Measurements from ENCODE around the gene ZCCHC10.
"Not testable (repeated sequence)": the region's sequence is repeated elsewhere in the genome, so short reads cannot be mapped to it uniquely, and the experiment has no call there.

The ZCCHC10 gene

GRCh38 chr5:132976852-132977251, 49.5 kb downstream of the ZCCHC10 start:
- no peak for DNase-seq

- DNase-seq, result not testable (repeated sequence)
Observed at GRCh38 chr5:132972436-132972828, 53.9 kb downstream of the ZCCHC10 start.

GRCh38 chr5:132971483-132972435, 54.6 kb downstream of the ZCCHC10 start:
- peak; percentile 52 for DNase-seq

- no peak for DNase-seq
Observed at GRCh38 chr5:132965120-132965519, 61.2 kb downstream of the ZCCHC10 start.

- DNase-seq, result peak; percentile 97
Observed at GRCh38 chr5:132963171-132964104, 62.9 kb downstream of the ZCCHC10 start, which contains the start of gene AFF4. Gene AFF4 (minus strand): TSS chr5:132963634. CDS start chr5:132937189, 26,445 bp downstream.

- peak; percentile 57 for DNase-seq
Observed at GRCh38 chr5:132962429-132963021, 63.8 kb downstream of the ZCCHC10 start.

- peak; percentile 55 for DNase-seq
Observed at GRCh38 chr5:132961887-132962286, 64.5 kb downstream of the ZCCHC10 start.

GRCh38 chr5:132961123-132961815, 65.1 kb downstream of the ZCCHC10 start:
- DNase-seq, result not testable (repeated sequence)

- DNase-seq, result not testable (repeated sequence)
Observed at GRCh38 chr5:132956166-132956799, 70.1 kb downstream of the ZCCHC10 start.

GRCh38 chr5:132953710-132954109, 72.6 kb downstream of the ZCCHC10 start:
- DNase-seq, result no peak

GRCh38 chr5:132952829-132953228, 73.5 kb downstream of the ZCCHC10 start:
- DNase-seq, result no peak

- DNase-seq, result no peak
Observed at GRCh38 chr5:132951897-132952296, 74.5 kb downstream of the ZCCHC10 start.

- peak; percentile 23 for DNase-seq
Observed at GRCh38 chr5:132949136-132949535, 77.2 kb downstream of the ZCCHC10 start.

GRCh38 chr5:132947671-132948070, 78.7 kb downstream of the ZCCHC10 start:
- DNase-seq, result peak; percentile 78
